ENCODE data around the gene SPAG9.
A peak's percentile ranks its signal among the peaks of the same experiment; 100 is the strongest.
"Not testable (repeated sequence)": the region's sequence is repeated elsewhere in the genome, so short reads cannot be mapped to it uniquely, and the experiment has no call there.

Gene SPAG9

DNA sequence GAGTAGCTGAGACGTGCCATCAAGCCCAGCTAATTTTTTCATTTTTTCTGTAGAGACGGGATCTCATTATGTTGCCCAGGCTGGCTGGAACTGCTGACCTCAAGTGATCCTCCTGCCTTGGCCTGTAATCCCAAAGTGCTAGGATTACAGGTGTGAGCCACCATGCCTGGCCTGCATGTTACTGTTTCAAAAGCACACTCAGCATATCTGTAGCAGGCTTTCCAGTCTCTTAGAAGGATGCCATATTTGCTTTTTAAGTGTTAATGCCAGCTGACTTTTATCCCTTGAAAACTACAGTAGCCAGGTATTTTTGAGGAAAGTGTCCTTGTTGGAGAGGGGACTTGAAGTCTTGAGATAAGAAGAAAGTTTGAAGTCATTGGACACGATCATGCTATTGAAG lies 15.3 kb upstream of the SPAG9 start:
- DNase-seq, result no peak

DNA sequence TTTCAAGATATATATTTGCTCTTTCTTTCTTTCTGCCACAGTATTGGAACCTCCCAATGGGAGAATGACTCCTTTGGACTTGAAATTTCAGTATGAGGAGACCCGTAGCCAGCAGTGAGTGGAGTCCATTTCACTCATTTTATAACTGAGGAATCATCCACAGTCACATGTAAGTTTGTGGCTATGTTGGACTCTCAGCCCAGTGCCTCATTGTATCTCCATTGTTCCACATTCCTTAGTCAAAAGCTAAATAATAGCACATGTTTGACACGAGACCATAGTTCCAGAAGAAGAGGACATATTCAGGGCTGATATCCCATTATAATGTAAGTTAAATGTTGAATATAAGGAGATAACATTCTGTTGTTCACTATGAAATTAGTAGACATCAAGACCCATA lies 12.7 kb upstream of the SPAG9 start:
- DNase-seq, result no peak

DNA sequence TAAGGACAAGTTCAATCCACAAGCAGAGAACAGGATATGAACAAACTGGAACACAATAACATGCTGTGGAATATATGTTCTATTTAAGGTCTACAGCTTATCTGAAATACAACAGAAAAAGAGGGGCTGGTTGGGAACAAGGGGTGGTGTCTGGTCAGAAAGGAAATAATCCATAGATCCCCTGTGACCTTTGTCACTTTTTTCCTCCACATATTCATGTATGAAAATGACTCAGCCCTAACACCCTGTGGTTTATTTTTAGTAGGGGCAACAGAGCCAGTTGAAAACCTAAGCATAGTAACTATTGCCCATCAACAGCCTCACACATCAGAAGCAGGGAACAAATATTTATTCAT lies 12.3 kb upstream of the SPAG9 start:
- DNase-seq, result no peak

DNA sequence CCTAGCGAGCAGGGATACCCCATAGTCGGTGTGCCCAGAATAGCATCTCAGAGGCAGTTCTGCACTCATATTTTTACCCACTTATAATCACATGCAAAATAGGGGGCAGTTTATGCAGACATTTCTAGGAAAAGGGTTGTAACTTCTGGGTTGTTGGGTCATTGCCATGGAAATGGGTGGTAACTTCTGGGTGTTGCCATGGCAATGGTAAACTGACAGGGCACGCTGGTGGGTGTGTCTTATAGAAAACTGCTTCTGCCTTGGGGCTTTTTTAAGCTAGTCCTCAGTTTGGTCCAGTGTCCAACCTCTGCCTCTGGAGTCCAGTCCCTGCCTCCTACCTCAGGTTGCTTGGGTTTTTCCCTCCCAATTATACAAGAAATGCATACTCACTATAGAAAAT lies 7.4 kb upstream of the SPAG9 start:
- no peak for DNase-seq

DNA sequence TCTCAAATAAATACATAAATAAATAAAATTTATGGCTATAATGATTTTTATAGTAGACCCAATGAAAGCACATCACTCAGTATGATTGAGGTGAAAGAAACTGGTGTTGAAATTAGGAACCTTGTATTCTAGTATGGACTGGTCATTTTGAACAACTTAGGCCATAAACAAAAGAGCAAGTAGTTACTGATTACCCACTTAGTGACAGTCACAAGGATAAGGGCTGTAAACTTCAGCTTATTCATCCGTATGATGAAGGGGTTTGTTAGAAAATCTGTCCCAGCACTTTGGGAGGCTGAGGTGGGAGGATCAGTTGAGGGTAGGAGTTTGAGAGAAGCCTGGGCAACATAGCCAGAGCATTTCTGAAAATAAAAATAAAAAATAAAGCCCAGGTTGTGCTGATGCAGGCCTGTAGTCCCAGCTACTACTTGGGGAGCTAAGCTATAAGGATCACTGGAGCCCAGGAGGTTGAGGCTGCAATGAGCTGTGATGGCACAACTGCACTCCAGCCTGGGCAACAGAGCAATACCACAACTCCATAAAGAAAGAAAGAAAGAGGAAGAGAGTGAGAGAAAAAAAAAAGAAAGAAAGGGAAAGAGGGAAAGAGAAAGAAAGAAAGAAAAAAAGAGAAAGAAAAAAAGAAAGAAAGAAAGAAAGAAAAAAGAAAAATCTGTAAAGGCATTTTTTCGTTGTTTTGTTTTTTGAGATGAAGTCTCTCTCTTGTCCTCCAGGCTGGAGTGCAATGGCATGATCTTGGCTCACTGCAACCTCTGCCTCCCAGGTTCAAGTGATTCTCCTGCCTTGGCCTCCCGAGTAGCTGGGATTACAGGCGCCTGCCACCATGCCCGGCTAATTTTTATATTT lies 4.2 kb upstream of the SPAG9 start:
- no peak for DNase-seq

DNA sequence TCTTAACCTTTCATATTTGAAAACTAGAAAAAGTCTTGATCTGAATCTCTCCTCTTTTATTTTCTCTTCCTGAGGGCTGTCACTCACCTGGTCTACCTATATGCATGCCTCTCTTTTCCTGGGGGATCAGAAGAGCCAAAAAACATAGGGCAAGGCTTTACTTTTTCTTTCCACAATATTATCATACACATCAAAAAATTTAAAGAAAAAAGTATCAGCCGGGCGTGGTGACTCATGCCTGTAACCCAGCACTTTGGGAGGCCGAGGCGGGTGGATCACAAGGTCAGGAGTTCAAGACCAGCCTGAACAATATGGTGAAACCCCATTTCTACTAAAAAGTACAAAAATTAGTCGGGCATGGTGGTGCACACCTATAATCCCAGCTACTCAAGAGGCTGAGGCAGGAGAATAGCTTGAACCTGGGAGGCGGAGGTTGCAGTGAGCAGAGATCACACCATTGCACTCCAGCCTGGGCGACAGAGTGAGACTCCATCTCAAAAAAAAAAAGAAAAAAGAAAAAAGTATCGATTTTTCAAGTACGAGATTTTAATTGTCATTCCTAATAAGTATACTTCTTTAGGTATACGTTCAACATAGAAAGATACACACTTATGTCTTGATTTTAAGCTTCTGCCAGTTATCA lies 1.9 kb upstream of the SPAG9 start:
- not testable (repeated sequence) for DNase-seq

DNA sequence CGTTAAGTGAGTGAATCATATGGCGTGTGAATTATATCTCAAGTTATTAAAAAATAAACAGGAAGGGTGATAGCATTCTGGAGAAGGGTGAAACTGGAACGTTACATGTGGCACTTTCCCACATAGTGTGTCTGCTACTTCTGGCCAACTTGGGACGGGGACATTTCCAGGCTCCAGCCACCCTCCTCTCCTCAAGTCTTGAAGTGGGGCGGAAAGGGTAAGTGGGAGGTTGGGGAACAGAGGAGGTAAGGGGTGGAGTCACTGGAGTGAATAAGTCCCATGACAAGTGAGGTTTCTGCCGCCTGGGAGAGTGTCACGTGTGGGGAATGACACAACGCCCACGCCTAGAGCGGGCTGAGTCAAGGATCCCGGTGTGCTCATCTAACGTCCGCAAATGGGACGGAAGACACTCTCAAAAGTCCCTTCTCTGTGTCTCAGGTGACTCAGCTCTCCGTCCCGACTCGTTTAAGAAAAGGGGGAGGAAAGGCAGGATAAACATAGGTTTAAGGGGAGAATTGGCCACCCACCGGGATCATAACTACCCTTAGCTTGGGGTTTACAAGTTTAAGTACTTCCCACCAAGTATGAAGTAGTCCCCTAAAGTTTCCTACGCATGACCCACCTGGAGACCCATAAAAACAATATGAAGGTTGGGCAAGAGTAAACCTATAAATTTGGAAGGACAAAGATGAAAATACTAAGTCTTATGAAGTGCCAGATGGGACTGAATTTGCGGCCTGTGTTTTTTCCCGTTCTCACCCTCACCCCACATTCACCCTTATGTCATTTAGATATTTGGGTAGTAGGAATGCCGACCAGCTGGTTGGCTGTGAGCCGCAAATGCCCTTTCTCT lies 1.2 kb upstream of the SPAG9 start:
- DNase-seq, result no peak

DNA sequence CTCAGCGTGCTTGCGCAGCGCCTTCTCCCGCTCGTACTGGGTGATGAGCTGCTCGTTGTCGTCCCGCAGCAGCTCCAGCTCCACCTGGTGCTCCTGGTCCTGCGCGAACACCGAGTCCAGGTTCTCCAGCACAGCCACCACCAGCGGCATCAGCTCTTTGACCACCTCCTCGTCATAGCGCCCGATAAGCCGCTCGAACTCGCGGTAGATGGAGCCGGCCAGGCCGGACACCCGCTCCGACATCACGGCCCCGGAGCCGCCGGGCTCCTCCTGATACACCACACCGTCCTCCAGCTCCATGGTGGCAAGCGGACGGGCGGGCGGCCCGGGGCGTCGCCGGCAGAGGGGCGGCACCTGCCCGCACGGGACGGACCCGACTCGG lies 320 bp downstream of the SPAG9 start:
- peak; percentile 53 for DNase-seq

DNA sequence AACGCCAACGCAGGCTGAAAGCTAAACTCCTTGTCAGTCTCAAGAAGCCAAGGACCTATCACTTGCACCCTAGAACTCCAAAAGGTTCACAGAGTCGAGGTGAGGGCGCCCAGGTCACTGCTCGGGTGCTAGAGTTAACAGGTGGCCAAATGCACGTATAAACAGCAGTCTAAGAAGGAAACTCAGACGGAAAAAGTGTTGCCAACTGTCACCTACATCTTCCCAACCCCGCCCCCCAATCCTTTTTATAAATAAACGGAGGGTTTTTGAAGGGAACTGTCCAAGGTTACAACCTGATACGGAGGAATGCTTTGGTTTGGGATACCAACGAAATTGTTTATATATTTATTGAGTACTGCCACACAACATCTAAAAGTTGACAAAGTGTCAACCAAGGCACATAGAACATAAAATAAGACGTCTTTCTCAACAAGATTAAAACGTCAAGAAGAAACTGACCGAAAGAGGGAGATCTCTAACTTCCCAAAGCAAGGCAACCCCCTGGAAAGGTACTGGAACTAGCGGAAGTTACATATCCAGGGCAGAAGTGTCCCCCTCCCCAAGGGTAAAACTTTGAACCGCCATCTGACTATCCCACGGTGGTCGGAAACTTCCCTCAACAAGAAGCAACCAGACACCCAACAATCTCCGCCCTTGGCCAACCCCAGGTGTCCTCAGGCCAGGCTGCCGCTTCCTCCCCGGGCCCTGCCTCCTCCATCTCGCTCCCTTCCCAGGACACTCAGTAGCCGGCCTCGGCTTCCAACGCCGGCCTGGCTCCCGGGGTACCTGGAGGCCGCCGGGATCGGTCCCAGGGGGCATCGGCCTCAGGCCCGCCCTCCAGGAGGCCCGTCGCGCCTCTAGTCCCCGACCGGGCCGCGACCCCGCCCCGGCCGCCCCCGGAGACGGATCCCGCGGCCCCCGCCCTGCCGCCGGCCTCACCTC lies 982 bp downstream of the SPAG9 start:
- no peak for DNase-seq

DNA sequence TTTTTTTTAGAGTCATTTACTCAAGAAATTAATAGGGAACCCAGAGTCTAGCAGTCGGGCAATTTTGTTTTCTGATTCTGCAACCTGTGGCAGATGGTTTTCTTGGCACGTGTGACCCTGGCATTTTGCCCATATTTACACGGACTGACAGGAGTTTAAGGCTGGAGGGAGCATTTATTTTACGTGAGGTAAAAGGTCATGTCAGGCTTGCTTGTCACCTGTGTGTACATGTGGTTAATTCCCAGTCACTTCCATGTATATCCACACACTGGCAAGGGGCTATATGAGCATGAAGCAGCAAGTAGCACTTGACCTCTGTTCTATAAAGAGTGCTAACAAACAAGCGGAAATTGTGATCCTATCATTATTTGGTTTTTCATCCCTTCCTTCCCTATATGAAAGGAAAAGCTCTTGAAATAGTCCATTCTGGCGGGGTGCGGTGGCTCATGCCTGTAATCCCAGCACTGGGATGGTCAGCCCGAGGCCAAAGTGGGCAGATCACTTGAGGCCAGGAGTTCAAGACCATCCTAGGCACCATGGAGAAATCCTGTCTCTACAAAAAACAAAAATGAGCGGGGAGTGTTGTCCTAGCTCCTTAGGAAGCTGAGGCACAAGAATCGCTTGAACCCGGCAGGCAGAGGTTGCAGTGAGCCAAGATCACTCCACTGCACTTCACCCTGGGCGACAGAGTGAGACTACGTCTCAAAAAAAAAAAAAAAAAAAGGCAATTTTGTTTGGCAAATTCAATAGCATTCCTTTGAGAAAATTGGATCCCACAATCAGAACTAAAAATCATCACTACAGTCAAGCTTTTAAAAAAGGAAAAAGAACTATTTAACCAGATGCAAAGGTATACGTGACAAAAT lies 2.1 kb downstream of the SPAG9 start:
- DNase-seq, result peak; percentile 86

DNA sequence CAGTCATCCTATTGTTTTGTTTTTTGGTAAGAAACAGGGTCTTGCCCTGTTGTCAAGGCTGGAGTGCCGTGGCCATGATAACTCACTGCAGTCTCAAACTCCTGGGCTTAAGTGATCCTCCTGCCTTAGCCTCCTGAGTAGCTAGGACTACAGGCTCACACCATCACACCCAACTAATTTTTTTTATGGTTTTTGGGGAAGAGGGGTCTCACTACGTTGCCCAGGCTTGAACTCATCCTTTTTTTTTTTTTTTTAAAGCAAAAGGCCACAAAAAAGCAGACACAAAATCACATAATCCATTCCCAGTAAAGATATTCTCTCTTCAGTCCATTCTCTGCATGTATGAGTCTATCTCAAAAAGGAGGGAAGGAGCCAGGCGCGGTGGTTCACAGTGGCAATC lies 5.5 kb downstream of the SPAG9 start:
- no peak for DNase-seq

DNA sequence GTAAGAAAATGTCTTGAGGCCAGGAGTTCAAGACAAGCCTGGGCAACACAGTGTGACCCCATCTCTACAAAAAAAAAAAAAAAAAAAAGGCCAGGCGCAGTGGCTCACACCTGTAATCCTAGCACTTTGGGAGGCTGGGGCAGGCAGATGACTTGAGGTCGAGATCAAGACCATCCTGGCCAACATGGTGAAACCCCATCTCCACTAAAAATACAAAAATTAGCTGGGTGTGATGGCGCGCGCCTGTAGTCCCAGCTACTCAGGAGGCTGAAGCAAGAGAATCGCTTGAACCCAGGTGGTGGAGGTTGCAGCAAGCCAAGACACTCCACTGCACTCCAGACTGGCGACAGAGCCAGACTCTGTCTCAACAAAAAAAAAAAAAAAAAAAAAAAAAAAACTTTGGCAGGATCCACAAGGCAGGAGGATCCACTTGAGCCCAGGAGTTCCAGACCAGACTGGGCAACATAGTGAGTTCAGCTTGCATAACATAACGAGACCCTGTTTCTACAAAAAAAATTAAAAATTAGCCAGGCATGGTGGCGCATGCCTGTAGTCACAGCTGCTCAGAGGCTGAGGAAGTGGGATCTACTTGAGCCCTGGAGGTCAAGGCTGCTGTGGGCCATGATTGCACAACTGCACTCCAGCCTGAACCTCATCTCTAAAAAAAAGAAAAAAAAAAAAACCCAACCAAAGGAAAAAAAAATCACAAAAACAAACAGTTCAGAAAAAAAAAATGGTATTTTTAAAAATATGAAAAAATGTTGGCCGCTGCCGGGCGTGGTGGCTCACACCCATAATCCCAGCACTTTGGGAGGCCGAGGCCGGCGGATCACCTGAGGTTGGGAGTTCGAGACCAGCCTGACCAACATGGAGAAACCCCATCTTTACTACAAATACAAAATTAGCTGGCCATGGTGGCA lies 8.1 kb downstream of the SPAG9 start:
- DNase-seq, result not testable (repeated sequence)

DNA sequence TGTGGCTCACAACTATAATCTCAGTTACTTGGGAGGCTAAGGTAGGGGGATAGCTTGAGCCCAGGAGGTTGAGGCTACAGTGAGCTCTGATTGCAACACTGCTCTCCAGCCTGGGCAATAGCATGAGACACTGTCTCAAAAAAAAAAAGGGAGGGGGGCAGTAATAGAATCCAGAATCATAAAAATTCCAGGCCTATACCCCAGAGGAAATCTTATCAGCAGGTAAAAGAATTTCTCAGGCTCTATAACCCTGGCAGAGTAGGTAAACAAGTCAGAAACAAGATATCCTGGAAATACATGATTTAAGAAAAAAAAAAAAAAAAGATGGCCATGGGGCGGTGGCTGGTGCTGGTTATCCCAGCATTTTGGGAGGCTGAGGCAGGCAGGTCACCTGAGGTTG lies 12.9 kb downstream of the SPAG9 start:
- no peak for DNase-seq

DNA sequence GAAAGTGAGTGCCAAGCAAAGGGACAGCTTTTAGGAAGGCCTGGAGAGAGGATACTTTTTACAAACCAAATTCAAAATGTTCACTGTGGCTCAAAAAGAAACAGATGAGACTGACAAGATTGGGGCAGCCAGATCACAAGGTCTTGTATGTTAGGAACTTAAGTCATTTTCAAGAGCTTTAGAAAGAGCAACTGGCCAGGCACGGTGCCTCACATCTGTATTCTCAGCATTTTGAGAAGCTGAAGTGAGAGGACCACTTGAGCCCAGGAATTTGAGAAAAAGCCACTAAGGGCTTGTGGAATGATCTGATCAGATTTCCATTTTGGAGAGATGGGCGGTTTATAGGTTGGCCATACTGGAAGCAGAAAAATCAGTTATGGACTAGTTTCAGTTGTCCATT lies 17.2 kb downstream of the SPAG9 start:
- no peak for DNase-seq

DNA sequence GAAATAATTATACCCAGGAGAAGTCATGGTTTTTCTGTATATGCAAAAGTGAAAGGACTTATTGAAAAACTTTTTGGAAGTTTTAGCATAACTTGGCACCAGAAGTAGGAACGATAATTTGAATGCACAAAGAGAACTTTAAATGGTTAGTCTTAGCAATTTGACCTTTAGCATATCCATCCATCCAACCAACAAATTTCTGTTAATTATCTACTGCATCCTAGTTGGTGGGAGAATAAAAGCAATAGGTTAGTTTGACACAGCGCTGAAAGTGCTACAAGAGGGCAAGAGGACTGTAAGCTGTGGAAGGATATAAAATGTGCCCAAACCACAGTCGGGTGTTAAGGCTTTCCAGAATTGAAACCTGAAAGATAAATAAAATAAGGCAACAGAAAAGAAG lies 17.6 kb downstream of the SPAG9 start:
- no peak for DNase-seq

DNA sequence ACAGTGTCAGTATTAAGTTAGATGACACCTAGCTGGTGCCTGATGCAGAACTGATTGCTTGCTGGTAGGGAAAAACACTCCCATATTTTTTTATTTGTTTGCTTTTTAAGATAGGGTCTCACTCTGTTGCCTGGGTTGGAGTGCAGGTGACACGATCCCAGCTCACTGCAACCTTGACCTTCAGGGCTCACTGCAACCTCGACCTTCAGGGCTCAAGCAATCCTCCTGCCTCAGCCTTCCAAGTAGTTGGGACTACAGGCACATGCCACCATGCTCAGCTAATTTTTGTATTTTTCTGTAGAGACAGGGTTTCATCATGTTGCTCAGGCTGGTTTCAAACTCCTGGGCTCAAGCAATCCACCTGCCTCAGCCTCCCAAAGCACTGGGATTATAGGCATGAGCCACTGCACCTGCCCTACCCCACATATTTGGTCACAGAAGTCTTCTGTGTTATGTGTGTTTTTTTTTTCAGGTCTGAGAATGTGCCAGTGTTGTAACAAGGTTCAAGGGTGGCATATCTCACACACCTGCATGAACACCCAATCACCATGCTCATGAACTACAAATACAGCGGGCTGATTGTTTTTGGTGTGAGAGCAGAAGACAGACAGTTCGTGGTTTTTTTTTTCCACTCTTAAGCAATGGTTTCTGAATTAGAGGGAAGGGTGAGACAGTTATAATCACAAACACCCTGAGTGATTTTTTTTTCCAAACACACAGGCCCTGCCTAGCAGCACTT lies 22.8 kb downstream of the SPAG9 start:
- no peak for DNase-seq

DNA sequence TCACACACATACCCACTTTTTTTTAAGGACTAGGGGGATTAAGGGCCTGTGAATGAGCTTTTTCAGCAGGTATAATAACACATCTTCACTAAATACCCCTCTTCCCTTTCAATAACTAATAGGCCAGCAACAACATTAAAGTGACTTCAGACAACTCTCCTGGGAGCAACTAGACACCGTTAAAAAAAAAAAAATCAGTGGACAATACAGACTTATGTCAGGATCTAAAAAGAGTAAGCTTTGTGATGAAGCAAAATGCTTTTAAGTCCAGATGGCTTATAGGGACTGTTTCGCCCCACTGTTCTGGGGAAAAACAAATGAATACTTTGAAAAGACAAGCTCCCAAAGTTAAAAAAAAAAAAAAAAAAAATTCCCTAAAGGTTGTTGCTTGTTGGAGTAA lies 29.0 kb downstream of the SPAG9 start:
- no peak for DNase-seq

DNA sequence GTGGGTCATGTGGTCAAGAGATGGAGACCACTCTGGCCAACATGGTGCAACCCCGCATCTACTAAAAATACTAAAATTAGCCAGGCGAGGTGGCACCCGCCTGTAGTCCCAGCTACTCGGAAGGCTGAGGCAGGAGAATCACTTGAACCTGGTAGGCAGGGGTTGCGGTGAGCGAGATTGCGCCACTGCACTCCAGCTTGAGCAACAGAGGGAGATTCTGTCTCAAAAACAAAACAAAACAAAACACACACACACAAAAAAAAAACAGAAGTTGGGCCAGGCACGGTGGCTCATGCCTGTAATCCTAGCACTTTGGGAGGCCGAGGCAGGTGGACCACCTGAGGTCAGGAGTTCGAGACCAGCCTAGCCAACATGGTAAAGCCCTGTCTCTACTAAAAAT lies 31.8 kb downstream of the SPAG9 start:
- DNase-seq, result not testable (repeated sequence)

DNA sequence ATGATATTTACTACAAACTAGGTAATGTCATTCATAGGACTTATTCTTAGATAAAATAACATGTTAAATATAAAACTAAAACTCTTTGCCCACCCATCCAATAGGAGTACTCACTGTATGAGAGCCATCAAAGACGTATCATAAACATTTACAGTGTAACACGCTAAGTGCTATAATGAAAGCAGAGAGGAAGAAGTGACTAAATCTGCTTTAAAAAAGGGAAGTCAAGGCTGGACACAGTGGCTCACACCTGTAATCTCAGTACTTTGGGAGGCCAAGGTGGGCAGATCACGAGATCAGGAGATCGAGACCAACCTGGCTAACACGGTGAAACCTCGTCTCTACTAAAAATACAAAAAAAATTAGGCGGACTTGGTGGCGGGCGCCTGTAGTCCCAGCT lies 32.4 kb downstream of the SPAG9 start:
- no peak for DNase-seq
